ENCODE measurements around the gene MXD4.

DNA sequence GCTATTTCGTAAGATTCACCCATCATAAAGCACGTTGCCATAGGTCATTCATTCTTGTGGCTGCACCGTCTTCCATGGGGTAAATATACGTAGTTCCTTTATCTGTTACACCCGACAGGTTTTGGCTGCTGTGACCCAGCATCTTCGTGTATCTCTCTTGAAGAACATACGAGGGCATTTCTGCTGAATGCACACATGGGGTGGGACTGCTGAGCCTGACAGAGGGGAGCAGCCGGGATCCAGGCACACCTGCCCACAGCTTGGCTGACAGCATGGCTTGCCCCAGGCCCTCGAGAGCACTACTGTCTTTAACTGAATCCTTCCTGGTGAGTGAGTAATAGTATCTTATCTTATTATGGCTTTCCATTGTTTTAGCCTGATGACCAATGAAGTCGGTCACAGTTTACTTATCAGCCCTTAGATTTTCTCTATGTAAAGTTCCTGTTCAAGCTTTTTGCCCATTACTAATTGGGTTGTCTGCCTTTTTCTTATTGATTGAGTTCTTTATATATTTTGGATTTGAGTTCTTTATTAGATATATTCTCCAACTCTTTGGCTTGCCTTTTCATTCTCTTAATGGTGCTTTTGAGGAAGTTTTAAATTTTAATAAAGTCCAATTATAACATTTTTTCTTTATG, 45.0 kb upstream of the MXD4 start:
- TF ChIP-seq, protein P1, sequence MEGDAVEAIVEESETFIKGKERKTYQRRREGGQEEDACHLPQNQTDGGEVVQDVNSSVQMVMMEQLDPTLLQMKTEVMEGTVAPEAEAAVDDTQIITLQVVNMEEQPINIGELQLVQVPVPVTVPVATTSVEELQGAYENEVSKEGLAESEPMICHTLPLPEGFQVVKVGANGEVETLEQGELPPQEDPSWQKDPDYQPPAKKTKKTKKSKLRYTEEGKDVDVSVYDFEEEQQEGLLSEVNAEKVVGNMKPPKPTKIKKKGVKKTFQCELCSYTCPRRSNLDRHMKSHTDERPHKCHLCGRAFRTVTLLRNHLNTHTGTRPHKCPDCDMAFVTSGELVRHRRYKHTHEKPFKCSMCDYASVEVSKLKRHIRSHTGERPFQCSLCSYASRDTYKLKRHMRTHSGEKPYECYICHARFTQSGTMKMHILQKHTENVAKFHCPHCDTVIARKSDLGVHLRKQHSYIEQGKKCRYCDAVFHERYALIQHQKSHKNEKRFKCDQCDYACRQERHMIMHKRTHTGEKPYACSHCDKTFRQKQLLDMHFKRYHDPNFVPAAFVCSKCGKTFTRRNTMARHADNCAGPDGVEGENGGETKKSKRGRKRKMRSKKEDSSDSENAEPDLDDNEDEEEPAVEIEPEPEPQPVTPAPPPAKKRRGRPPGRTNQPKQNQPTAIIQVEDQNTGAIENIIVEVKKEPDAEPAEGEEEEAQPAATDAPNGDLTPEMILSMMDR (IDR thresholded peaks at IDR 0.05) = no peak
- TF ChIP-seq RFX5 (IDR thresholded peaks at IDR 0.05; ENCODE audit: low read length) (no peak), RAD21 (IDR thresholded peaks at IDR 0.05; ENCODE audit: low read length) (no peak), POLR2AphosphoS5 (IDR thresholded peaks at IDR 0.05; ENCODE audit: low read depth, low read length) (no peak)

All from SK-N-SH (cell line).